Stromal cell of bone marrow (primary cell): ENCODE results near the gene AGTPBP1.
A peak's percentile ranks its signal among the peaks of the same experiment; 100 is the strongest.
"Not testable (repeated sequence)": the region's sequence is repeated elsewhere in the genome, so short reads cannot be mapped to it uniquely, and the experiment has no call there.

Source experiments
- DNase-seq: peaks from one replicate; pipeline ENCODE4 v3.0.0-alpha.2; 2012; ENCODE audit warnings: low read depth

Gene AGTPBP1

GRCh38 chr9:85719411-85719810 is 22.3 kb downstream of the AGTPBP1 start:
- not testable (repeated sequence) for DNase-seq

- not testable (repeated sequence) for DNase-seq
Observed at GRCh38 chr9:85717818-85718217, 23.9 kb downstream of the AGTPBP1 start.

DNA sequence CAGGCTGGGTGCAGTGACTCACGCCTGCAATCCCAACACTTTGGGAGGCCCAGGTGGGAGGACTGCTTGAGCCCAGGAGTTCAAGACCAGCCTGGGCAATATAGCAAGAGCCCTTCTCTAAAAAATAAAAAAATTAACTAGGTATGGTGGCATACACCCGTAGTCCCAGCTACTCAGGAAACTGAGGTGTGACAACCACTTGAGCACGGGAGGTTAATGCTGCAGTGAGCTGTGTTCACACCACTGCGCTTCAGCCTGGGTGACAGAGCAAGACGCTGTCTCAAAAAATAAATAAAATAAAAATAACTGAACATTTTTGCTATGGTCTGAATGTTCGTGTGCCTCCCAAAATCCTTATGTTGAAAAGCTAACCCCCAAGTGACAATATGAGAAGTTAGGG is 24.5 kb downstream of the AGTPBP1 start:
- DNase-seq: no peak

DNA sequence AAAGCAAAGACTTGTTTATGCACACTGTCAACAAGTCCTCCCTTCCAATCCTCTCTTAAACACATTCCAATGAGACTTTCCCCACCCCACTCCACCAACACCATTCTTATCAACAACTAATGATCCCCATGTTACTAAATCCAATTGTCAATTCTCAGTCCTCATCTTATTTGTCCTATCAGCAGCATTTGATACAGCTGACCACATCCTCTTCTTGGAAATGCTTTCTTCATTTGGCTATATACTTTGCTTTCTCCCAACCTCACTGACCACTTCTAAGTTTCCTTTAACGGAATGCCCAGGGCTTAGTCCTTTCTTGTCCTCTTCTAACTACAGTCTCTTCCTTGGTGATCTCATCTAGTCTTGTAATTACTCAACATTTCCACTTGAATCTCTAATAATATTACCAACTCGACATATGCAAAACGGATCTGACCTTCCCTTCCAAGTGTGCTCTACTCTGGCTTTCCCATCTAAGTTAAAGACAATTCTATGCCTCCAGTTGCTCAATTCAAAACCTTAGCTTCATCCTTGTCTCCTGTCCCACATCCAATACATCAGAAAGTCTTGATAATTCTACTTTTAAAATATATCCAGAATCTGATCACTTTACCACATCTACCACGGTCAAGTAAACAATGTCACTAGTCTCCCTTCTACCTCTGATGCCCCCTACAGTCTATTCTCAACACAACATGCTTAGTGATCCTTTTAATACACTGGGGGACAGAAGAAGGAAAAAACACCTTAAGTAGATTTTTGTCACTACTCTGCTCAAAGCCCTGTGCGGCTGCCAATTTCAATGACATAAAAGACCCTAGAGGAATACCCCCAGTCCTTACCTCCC is 25.5 kb downstream of the AGTPBP1 start:
- no peak for DNase-seq

DNA sequence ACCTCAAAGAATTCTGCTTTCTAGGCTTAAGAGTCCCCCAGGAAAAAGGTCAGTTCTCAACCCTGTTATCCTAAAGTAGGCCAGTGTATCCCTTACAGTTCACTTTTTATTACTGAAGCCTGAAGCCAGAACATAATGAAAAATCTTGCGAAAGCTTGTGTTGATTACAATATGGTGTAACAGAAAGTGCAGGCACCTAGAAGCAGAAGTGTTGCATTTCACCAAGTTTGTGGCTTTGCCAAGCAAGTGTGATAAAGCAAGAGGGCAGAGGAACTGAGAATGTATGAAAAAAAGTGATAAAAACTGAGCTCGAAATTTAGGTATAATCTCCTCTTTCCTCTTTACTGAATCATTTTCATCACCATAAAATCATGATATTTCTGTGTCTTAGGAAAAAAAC is 26.2 kb downstream of the AGTPBP1 start:
- no peak for DNase-seq

GRCh38 chr9:85713897-85714296 is 27.9 kb downstream of the AGTPBP1 start:
- DNase-seq: no peak

DNA sequence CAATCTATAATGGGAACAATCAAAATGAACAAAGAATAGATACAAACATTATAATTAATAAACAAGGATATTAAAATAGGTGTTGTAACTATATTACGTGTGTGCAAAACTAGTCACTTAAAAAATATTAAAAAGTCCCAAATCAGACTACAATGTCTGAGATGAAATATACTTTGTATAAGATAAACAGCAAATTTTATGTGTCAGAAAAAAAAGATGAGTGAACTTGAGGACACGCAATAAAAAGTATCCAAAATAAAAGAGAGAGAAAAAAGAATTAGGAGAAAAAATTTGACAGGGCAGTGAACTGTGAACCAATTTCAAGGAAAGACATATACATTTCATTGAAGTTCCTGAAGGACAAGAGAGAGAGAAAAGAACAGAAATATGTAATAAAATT is 37.0 kb downstream of the AGTPBP1 start:
- DNase-seq: no peak

- DNase-seq: no peak
Observed at GRCh38 chr9:85703398-85703797, 38.4 kb downstream of the AGTPBP1 start.

- DNase-seq: peak; percentile 3
Observed at GRCh38 chr9:85702726-85703289, 38.9 kb downstream of the AGTPBP1 start.

- no peak for DNase-seq
Observed at GRCh38 chr9:85702191-85702590, 39.6 kb downstream of the AGTPBP1 start.

GRCh38 chr9:85700330-85700729 is 41.4 kb downstream of the AGTPBP1 start:
- no peak for DNase-seq

- DNase-seq: no peak
Observed at GRCh38 chr9:85688361-85688760, 53.4 kb downstream of the AGTPBP1 start.

GRCh38 chr9:85685081-85685480 is 56.7 kb downstream of the AGTPBP1 start:
- DNase-seq: no peak

- no peak for DNase-seq
Observed at GRCh38 chr9:85676790-85677189, 65.0 kb downstream of the AGTPBP1 start.

- DNase-seq: no peak
Observed at GRCh38 chr9:85667374-85667773, 74.4 kb downstream of the AGTPBP1 start.

DNA sequence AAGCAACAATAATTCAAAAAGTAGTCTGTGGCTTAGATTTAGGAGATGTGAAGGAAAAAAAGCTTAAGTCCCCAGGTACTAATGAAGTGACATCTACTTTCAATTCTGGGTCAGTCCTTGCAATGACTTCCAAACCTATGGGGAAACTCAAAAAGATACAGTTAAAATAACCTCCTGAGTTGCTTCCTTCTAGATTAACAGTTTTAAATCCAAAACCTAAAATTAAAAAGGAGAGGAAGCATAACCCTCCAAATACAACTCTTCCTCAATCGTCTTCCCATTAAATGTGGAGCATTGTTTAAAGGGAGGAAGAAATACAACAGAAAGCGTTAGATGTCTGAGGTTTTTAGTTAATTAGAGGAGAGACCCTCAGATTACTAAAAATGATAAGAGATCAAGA is 75.7 kb downstream of the AGTPBP1 start:
- no peak for DNase-seq

DNA sequence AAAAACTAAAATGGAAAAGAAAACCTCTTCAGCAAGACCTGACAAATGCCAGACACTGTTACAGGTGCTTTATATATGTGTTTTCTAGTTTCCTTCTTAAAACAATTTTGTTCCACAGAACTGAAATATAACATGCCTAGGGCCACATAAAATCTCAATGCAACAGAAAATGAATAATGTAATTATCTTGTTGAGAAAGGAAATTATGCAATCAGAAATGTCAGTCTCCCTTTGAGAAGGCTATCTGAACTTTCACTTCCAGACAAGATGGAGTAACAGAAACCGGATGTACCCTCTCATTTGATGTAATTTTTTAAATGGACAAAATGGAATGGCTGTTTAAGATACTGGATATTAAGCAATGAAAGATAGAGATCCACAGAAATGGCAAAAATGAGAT is 79.2 kb downstream of the AGTPBP1 start:
- no peak for DNase-seq

- DNase-seq: no peak
Observed at GRCh38 chr9:85658716-85659115, 83.0 kb downstream of the AGTPBP1 start.

DNA sequence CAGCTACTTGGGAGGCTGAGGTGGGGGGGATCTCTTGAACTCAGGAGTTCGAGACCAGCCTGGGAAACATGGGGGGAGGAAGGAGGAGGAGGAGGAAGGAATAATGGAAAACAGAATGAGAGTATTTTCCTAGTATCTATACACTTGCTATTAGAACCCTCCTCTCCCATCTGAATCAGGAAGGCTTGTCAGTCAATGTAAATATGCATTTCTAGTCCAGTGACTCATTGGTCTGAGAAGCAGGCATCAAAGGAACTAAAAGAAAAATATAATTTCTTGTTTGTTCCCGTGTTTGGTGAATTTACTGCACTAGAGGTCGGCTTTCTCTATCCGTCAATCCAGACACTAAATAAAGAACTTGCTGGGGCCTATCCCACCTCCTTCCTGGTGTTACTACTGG is 88.6 kb downstream of the AGTPBP1 start:
- DNase-seq: no peak

DNA sequence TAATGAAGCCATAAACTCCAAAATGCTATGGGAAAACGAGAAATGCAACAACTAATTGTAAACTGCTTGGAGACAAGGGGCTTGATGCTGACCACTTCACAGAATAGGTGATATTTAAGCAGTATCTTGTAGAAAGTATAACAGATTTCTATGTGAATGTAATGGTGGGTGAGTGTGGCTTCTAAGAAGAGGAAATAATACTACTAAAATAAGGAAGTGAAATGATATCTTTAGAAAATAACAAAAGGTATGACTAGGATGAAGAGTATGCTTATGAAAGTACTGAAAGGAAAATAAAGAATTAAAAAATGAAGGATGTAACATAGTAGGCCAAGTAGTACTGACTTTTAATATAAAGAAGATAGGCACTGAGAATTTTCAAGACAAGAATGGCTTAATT is 94.2 kb downstream of the AGTPBP1 start:
- DNase-seq: no peak

DNA sequence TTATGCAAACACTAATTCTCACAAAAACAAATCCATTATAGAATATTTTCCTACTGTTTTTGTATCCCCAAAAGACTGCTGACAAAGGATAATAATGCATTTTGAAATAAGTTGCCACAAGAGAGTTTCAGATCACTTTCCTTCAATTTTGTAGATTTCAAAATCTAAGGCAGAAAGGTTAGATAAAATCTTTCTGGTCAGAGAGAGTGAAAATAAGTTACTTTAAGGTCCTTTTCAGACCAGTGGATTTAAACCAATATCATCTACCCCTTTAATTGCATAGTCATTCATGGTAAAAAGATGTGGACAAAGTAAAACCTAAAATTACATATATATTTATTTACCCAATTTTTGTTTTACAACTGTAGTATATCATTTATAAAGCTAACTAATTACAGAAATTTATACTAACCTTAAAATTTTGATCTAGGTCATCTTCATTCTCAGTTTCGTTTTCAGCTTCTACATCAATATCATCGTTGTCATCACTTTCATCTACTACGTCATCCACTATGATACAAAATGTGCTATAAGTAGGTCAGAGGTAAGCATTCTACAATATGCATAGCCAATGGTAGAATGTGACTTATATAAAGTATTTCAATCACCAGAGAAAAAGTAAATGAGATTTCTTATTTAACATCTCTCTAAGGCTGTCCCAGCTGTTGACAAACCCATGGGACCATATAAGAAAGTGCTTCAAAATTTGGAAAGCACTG is 95.7 kb downstream of the AGTPBP1 start:
- DNase-seq: no peak

DNA sequence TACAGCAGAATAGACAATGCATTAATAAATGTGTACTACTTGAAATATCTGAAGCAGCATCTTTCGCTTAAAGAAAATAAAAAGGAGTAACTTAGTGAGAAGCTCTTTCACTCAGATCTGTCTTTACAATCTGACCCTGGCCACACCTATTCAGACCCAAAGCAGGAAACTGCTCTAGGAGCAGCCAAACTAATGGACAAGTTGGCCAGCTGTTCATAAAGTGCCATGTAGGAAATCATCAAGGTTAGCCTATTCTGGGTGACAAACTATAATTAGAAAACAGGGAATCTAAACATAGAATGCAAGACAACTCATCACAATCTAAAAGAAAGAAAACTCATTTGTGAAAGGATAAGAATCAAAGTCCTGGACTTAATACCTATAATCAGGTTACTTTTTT is 101.3 kb downstream of the AGTPBP1 start:
- DNase-seq: no peak

DNA sequence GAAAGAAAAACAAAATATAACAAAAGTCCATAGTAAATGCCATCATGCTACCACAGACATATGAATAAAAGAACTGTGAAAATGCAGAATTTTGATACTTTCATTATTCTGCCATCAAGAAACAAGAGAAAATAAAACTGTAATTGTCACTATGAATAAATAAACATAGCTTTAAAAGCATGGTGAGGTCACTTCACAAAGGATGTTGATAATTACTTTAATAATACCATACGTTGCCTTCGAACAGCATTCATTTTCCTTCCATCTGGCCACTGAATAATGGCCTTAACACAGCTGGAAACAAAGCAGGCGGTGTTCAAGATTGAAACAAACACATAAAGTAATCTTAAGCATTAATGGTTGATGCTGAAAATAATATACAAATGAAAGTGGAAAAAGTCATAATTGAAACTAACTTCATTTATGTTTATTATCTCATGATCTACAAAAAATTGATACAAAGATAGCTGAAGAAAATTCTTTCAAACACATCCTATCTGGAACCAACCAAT is 102.0 kb downstream of the AGTPBP1 start:
- no peak for DNase-seq
